HepG2 (cell line): Measurements from ENCODE around the gene SMAD3. TPM values are rescaled to one million over a fixed set of nuclear protein-coding genes. Genes with fewer than 3 reads are reported as not detected.

Source experiments
- ATAC-seq: fragments of 200-7000 bp; cut with Tn5 transposase; 3 replicates; pipeline ENCODE4 v1.9.1; 2020; ENCODE audit warnings: mild to moderate bottlenecking, moderate library complexity
- BruUV-seq: library from RNA; stranded (reverse); fragments of 400-500 nt; replicated peaks from 2 replicates; lab custom pipeline; 2021; lab: Mats Ljungman, UMichigan
- CTCF ChIA-PET: fragments of 300-600 bp; formaldehyde crosslinking; extraction: SDS; loops from one replicate; lab custom pipeline; 2021; ENCODE audit warnings: low total read pairs, inconsistent platforms, low intra/inter-chr PET ratio; lab: Yijun Ruan, JAX
- POLR2A ChIA-PET: fragments of 350-600 bp; sonication (Branson Sonifier 250); formaldehyde crosslinking; loops from one replicate; lab custom pipeline; 2020; ENCODE audit warnings: antibody characterized with exemption, inconsistent platforms; lab: Yijun Ruan, JAX
- DNase-seq: peaks from one replicate; pipeline ENCODE4 v3.0.0-alpha.2; 2015; ENCODE audit warnings: low spot score
- FAIRE-seq: peaks from 3 replicates; lab custom pipeline; 2011; peaks lifted over from hg19 to GRCh38; lab: Jason Lieb, UNC
- H2AFZ ChIP-seq: one replicate; pipeline ENCODE4 v1.6.1; 2011; ENCODE audit warnings: low read length, inconsistent platforms
- H3K27ac ChIP-seq: fragments of 300-600 bp; 3 replicates; pipeline ENCODE4 v1.8.0; 2011; ENCODE audit warnings: mixed run types, mild to moderate bottlenecking, mixed read lengths, low read length, inconsistent platforms; ENCODE audit not compliant: insufficient read depth; ENCODE audit errors: extremely low read length
- H3K27me3 ChIP-seq, 2 experiments: fragments of 200-600 bp in 1 of 2; 2 replicates in 1 of 2; 3 replicates in 1 of 2; pipeline versions ENCODE4 v1.6.0 to v1.8.0; 2011; ENCODE audit warnings: low read length in 2 of 2, mild to moderate bottlenecking in 2 of 2, moderate library complexity in 2 of 2, inconsistent platforms in 1 of 2; ENCODE audit not compliant: insufficient read depth in 2 of 2, control insufficient read depth in 1 of 2
- H3K36me3 ChIP-seq, 2 experiments: fragments of 200-600 bp in 1 of 2; replicated peaks in 1 of 2; 2 replicates in 1 of 2; 3 replicates in 1 of 2; pipeline versions ENCODE4 v1.5.1 to v1.8.0; 2011; ENCODE audit warnings: low read length in 2 of 2, inconsistent platforms in 1 of 2; ENCODE audit not compliant: insufficient read depth in 2 of 2, control insufficient read depth in 1 of 2
- H3K4me1 ChIP-seq: 2 replicates; pipeline ENCODE4 v1.5.1; 2012; ENCODE audit warnings: low read length, inconsistent platforms; ENCODE audit not compliant: insufficient read depth
- H3K4me2 ChIP-seq: 2 replicates; pipeline ENCODE4 v1.6.0; 2011; ENCODE audit warnings: low read depth, low read length, inconsistent platforms
- H3K4me3 ChIP-seq, 3 experiments: fragments of 200-600 bp in 1 of 3; sonication (generic), shearing (Covaris generic) in 1 of 3; replicated peaks in 1 of 3; 2 replicates each; pipeline ENCODE4 v1.5.1; 2011 to 2016; ENCODE audit warnings: low read length in 3 of 3, inconsistent platforms in 2 of 3, low read depth in 2 of 3, mild to moderate bottlenecking in 2 of 3, control low read depth in 1 of 3, mixed read lengths in 1 of 3; ENCODE audit not compliant: insufficient read depth in 1 of 3
- H3K79me2 ChIP-seq: one replicate; pipeline ENCODE4 v1.6.1; 2011; ENCODE audit warnings: low read length, inconsistent platforms; ENCODE audit not compliant: insufficient read depth
- H3K9ac ChIP-seq: 2 replicates; pipeline ENCODE4 v1.6.0; 2011; ENCODE audit warnings: mild to moderate bottlenecking, low read depth, low read length, inconsistent platforms; ENCODE audit not compliant: insufficient read depth
- H3K9me3 ChIP-seq: 2 replicates; pipeline ENCODE4 v1.5.1; 2012; ENCODE audit warnings: mild to moderate bottlenecking, low read length
- H4K20me1 ChIP-seq: 2 replicates; pipeline ENCODE4 v1.6.0; 2011; ENCODE audit warnings: inconsistent platforms, mild to moderate bottlenecking, low read length, moderate library complexity; ENCODE audit not compliant: insufficient read depth
- ASH2L ChIP-seq: fragments of 300-600, 200-600 bp; sonication (generic); IDR thresholded peaks from 2 replicates; pipeline ENCODE4 v1.7.0; 2017; ENCODE audit warnings: low read depth, mild to moderate bottlenecking, moderate library complexity, mixed read lengths, low read length; ENCODE audit not compliant: insufficient read length
- ZNF124 ChIP-seq: sonication (generic); formaldehyde crosslinking; IDR thresholded peaks from 2 replicates; pipeline ENCODE4 v1.4.0; 2020; ENCODE audit warnings: missing genetic modification reagents
- ZNF367 ChIP-seq: sonication (generic); formaldehyde crosslinking; IDR thresholded peaks from 2 replicates; pipeline ENCODE4 v1.4.0; 2020; ENCODE audit warnings: missing genetic modification reagents, borderline replicate concordance
- ZNF510 ChIP-seq: sonication (generic); formaldehyde crosslinking; IDR thresholded peaks from 2 replicates; pipeline ENCODE4 v1.4.0; 2020; ENCODE audit warnings: low read depth, mild to moderate bottlenecking, missing genetic modification reagents
- WGBS: methylation state at CpG from one replicate; pipeline ENCODE4 v1.1.6; 2017; ENCODE audit warnings: low lambda C conversion rate; 5-methylcytosine and 5-hydroxymethylcytosine counted together
- in situ Hi-C: cut with HindIII; loops from 2 replicates; pipeline ENCODE4 v1.10.0; 2017; ENCODE audit warnings: low pct_unique_long_range_greater_than_20kb; ENCODE audit not compliant: extremely low pct_ligation_motif_present
- intact Hi-C: fragments of 100-400 bp; cut with micrococcal nuclease; formaldehyde crosslinking; loops from one replicate; pipeline ENCODE4 v1.10.0; 2022; ENCODE audit not compliant: unreplicated experiment
- polyA plus RNA-seq, 8 experiments: library from polyadenylated mRNA; depleted of rRNA in 3 of 8; stranded (reverse) in 7 of 8; unstranded in 1 of 8; fragments of >200 nt; fragmentation: Illumina TruSeq in 4 of 8; extraction: Trizol in 4 of 8; gene quantifications; 2 replicates each; pipeline versions ENCODE4 v1.2.1 to v1.2.3, GENCODE V29; 2011 to 2016; ENCODE audit warnings: low read depth in 4 of 8, missing spikeins in 1 of 8, mixed read lengths in 1 of 8; ENCODE audit not compliant: insufficient read depth in 1 of 8
- total RNA-seq, 5 experiments: library from RNA; depleted of rRNA; stranded (reverse); fragments of >200 nt; fragmentation: Illumina TruSeq; extraction: Trizol; gene quantifications; 2 replicates each; pipeline ENCODE4 v1.2.3, GENCODE V29; 2016; ENCODE audit warnings: low read depth in 1 of 5
- TF ChIP-seq, protein P1 (sequence below): sonication (generic); formaldehyde crosslinking; IDR thresholded peaks from 2 replicates; pipeline ENCODE4 v1.4.0; 2020; ENCODE audit warnings: mild to moderate bottlenecking, missing genetic modification reagents
- TF ChIP-seq, protein P2 (sequence below): sonication (generic); formaldehyde crosslinking; IDR thresholded peaks from 2 replicates; pipeline ENCODE4 v1.5.1; 2020; ENCODE audit warnings: missing genetic modification reagents, mild to moderate bottlenecking, borderline replicate concordance
- TF ChIP-seq, protein P3 (sequence below), 2 experiments: IDR thresholded peaks; 2 replicates each; pipeline ENCODE4 v1.6.1; 2011 to 2012; ENCODE audit warnings: low read length in 2 of 2, borderline replicate concordance in 1 of 2, low read depth in 1 of 2, mild to moderate bottlenecking in 1 of 2, moderate library complexity in 1 of 2

The SMAD3 gene
- total and polyA plus RNA-seq, 2 of the 13 experiments (the other 11 are each of a cell fraction or from before 2014, with no cell fraction given): 8.6 to 56.3 TPM

DNA sequence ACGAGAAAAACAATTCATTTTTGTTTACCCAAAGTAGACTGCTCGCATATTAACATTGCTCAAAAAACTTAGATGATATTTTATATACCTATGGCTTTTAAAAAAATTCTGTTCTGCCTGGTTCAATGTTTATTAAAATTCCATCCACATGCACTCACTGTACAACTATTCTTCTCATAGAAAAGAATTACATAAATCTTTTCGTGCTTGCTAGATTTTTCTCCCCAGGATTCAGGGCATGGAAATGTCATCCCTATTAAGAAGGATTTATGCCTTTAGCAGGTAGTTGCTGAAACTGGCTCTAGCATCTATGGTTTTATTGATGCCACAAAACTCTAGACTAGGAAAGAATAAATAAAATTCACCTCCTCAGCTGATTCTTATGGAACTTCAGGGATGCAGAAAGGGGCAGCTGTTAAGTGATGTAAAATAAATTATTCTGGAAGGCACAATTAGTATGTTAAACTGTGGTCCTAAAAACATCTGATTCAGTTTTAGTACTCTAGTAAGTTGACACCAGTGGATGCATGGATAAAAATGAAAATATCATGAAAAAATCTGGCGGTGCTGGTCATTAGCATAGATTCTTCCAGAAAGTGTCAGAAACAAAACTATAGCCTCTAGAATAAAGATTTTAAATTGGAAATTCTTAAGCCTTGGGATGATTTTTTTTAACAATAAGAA is 147.4 kb downstream of the SMAD3 start:
- TF ChIP-seq, protein P1, sequence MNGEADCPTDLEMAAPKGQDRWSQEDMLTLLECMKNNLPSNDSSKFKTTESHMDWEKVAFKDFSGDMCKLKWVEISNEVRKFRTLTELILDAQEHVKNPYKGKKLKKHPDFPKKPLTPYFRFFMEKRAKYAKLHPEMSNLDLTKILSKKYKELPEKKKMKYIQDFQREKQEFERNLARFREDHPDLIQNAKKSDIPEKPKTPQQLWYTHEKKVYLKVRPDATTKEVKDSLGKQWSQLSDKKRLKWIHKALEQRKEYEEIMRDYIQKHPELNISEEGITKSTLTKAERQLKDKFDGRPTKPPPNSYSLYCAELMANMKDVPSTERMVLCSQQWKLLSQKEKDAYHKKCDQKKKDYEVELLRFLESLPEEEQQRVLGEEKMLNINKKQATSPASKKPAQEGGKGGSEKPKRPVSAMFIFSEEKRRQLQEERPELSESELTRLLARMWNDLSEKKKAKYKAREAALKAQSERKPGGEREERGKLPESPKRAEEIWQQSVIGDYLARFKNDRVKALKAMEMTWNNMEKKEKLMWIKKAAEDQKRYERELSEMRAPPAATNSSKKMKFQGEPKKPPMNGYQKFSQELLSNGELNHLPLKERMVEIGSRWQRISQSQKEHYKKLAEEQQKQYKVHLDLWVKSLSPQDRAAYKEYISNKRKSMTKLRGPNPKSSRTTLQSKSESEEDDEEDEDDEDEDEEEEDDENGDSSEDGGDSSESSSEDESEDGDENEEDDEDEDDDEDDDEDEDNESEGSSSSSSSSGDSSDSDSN (CRISPR knock-in tag): no peak
- TF ChIP-seq ASH2L: no peak
- no peak for TF ChIP-seq ZNF367 (CRISPR knock-in tag)
- TF ChIP-seq, protein P2, sequence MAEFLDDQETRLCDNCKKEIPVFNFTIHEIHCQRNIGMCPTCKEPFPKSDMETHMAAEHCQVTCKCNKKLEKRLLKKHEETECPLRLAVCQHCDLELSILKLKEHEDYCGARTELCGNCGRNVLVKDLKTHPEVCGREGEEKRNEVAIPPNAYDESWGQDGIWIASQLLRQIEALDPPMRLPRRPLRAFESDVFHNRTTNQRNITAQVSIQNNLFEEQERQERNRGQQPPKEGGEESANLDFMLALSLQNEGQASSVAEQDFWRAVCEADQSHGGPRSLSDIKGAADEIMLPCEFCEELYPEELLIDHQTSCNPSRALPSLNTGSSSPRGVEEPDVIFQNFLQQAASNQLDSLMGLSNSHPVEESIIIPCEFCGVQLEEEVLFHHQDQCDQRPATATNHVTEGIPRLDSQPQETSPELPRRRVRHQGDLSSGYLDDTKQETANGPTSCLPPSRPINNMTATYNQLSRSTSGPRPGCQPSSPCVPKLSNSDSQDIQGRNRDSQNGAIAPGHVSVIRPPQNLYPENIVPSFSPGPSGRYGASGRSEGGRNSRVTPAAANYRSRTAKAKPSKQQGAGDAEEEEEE (CRISPR knock-in tag): no peak
- no peak for TF ChIP-seq ZNF124 (CRISPR knock-in tag)
- no peak for TF ChIP-seq ZNF510 (CRISPR knock-in tag)
- TF ChIP-seq, protein P3, sequence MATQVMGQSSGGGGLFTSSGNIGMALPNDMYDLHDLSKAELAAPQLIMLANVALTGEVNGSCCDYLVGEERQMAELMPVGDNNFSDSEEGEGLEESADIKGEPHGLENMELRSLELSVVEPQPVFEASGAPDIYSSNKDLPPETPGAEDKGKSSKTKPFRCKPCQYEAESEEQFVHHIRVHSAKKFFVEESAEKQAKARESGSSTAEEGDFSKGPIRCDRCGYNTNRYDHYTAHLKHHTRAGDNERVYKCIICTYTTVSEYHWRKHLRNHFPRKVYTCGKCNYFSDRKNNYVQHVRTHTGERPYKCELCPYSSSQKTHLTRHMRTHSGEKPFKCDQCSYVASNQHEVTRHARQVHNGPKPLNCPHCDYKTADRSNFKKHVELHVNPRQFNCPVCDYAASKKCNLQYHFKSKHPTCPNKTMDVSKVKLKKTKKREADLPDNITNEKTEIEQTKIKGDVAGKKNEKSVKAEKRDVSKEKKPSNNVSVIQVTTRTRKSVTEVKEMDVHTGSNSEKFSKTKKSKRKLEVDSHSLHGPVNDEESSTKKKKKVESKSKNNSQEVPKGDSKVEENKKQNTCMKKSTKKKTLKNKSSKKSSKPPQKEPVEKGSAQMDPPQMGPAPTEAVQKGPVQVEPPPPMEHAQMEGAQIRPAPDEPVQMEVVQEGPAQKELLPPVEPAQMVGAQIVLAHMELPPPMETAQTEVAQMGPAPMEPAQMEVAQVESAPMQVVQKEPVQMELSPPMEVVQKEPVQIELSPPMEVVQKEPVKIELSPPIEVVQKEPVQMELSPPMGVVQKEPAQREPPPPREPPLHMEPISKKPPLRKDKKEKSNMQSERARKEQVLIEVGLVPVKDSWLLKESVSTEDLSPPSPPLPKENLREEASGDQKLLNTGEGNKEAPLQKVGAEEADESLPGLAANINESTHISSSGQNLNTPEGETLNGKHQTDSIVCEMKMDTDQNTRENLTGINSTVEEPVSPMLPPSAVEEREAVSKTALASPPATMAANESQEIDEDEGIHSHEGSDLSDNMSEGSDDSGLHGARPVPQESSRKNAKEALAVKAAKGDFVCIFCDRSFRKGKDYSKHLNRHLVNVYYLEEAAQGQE (IDR thresholded peaks at IDR 0.05; ENCODE audit: borderline replicate concordance in 1 of 2, low read depth in 1 of 2, low read length in 2 of 2): no peak
- Histone ChIP-seq H3K4me1 (no peaks in the 10 kb centered on the region), H3K27ac (no peak overlapping the region), H4K20me1 (no peaks in the 10 kb centered on the region), H3K9me3 (no peaks in the 10 kb centered on the region), H3K79me2 (no peaks in the 10 kb centered on the region), H3K9ac (no peak overlapping the region), H3K27me3 (no peaks in the 10 kb centered on the region), H3K36me3 (peaks cover 0 to 9% of the 10 kb centered on the region in 2 experiments; a peak in 1 of 5 replicates), H3K4me2 (no peak overlapping the region), H2AFZ (no peak overlapping the region), H3K4me3 (no peak overlapping the region)
- POLR2A ChIA-PET: no interaction called here
- no TSS peak for BruUV-seq
- intact Hi-C loops (no loop called here), in situ Hi-C loops (no loop called here)
- 95% methylated on average over 4 of the region's 4 CpGs for WGBS
- DNase-seq (no peak), ATAC-seq (no peak), FAIRE-seq (no peak)
- CTCF ChIA-PET: no interaction called here
